HG02642 (cell line): ENCODE measurements around the gene STIP1.

ENCODE experiments used
- ATAC-seq: cut with Tn5 transposase; IDR thresholded peaks from one replicate; pipeline ENCODE4 v1.9.1; 2021; ENCODE audit warnings: mild to moderate bottlenecking; ENCODE audit not compliant: unreplicated experiment, poor library complexity

STIP1 gene

GRCh38 chr11:64185693-64186491 lies at the start of gene STIP1:
STIP1 (plus strand) TSS chr11:64186171; CDS start chr11:64186262, 91 bp downstream.
- ATAC-seq = peak; percentile 87

GRCh38 chr11:64136765-64137441 lies 49.1 kb upstream of the STIP1 start:
- ATAC-seq = no peak

- no peak for ATAC-seq
These were observed 47.6 kb upstream of the STIP1 start for GRCh38 chr11:64138398-64138797.

- no peak for ATAC-seq
These were observed 46.9 kb upstream of the STIP1 start for GRCh38 chr11:64139049-64139448.

GRCh38 chr11:64140082-64140481 lies 45.9 kb upstream of the STIP1 start:
- no peak for ATAC-seq

GRCh38 chr11:64141081-64141783 lies 44.7 kb upstream of the STIP1 start:
- no peak for ATAC-seq

GRCh38 chr11:64144587-64145472 lies 41.1 kb upstream of the STIP1 start:
- ATAC-seq = no peak

GRCh38 chr11:64146036-64146955 lies 39.7 kb upstream of the STIP1 start:
- ATAC-seq = no peak

GRCh38 chr11:64148226-64148916 lies 37.6 kb upstream of the STIP1 start:
- no peak for ATAC-seq

- ATAC-seq = no peak
These were observed 36.9 kb upstream of the STIP1 start for GRCh38 chr11:64148917-64149617.

- no peak for ATAC-seq
These were observed 35.9 kb upstream of the STIP1 start for GRCh38 chr11:64150051-64150450.

GRCh38 chr11:64150481-64151239 lies 35.3 kb upstream of the STIP1 start:
- no peak for ATAC-seq

GRCh38 chr11:64151337-64151736 lies 34.6 kb upstream of the STIP1 start:
- ATAC-seq = no peak

GRCh38 chr11:64152841-64153691 lies 32.9 kb upstream of the STIP1 start:
- ATAC-seq = peak; percentile 71

GRCh38 chr11:64153812-64154211 lies 32.2 kb upstream of the STIP1 start:
- ATAC-seq = no peak

GRCh38 chr11:64156235-64157011 lies 29.5 kb upstream of the STIP1 start:
- ATAC-seq = no peak
